Non-pigmented ciliary epithelial cell (primary cell): Measurements from ENCODE around the gene SHISAL1.
"Not testable (repeated sequence)": the region's sequence is repeated elsewhere in the genome, so short reads cannot be mapped to it uniquely, and the experiment has no call there.

Experiments
- DNase-seq: peaks from one replicate; pipeline ENCODE4 v3.0.0-alpha.2; 2010; ENCODE audit warnings: low read depth

SHISAL1 gene

GRCh38 chr22:44328326-44328725 is 15.6 kb upstream of the SHISAL1 start:
- DNase-seq = no peak

- no peak for DNase-seq
Observed at GRCh38 chr22:44326491-44326885, 13.7 kb upstream of the SHISAL1 start.

GRCh38 chr22:44325718-44326490 is 13.2 kb upstream of the SHISAL1 start:
- no peak for DNase-seq

- DNase-seq = not testable (repeated sequence)
Observed at GRCh38 chr22:44323140-44323790, 10.5 kb upstream of the SHISAL1 start.

- DNase-seq = no peak
Observed at GRCh38 chr22:44319685-44320084, 6.9 kb upstream of the SHISAL1 start.

GRCh38 chr22:44318751-44319150 is 6.0 kb upstream of the SHISAL1 start:
- no peak for DNase-seq

- DNase-seq = no peak
Observed at GRCh38 chr22:44317886-44318637, 5.3 kb upstream of the SHISAL1 start.

- no peak for DNase-seq
Observed at GRCh38 chr22:44317123-44317444, 4.3 kb upstream of the SHISAL1 start.

- DNase-seq = no peak
Observed at GRCh38 chr22:44316393-44317122, 3.8 kb upstream of the SHISAL1 start.

- DNase-seq = no peak
Observed at GRCh38 chr22:44314425-44315067, 1.8 kb upstream of the SHISAL1 start.

GRCh38 chr22:44313385-44314006 is 745 bp upstream of the SHISAL1 start:
- DNase-seq = no peak

- DNase-seq = no peak
Observed at GRCh38 chr22:44311855-44312170, 938 bp downstream of the SHISAL1 start.

GRCh38 chr22:44311104-44311854 is 1.5 kb downstream of the SHISAL1 start:
- DNase-seq = no peak

- DNase-seq = no peak
Observed at GRCh38 chr22:44309647-44310046, 3.1 kb downstream of the SHISAL1 start.

- peak; percentile 73 for DNase-seq
Observed at GRCh38 chr22:44309137-44309536, 3.6 kb downstream of the SHISAL1 start.

- no peak for DNase-seq
Observed at GRCh38 chr22:44307509-44308169, 5.1 kb downstream of the SHISAL1 start.

- no peak for DNase-seq
Observed at GRCh38 chr22:44305888-44306287, 6.9 kb downstream of the SHISAL1 start.

GRCh38 chr22:44305455-44305854 is 7.3 kb downstream of the SHISAL1 start:
- DNase-seq = no peak

- DNase-seq = no peak
Observed at GRCh38 chr22:44304911-44305310, 7.8 kb downstream of the SHISAL1 start.

- DNase-seq = no peak
Observed at GRCh38 chr22:44304354-44304753, 8.4 kb downstream of the SHISAL1 start.
